AG09319 (cell line): Measurements from ENCODE around the gene PYDC2.

Experiments used
- DNase-seq: peaks from one replicate; pipeline ENCODE4 v3.0.0-alpha.2; 2010; ENCODE audit warnings: low read depth; ENCODE audit errors: extremely low read depth
- CTCF ChIP-seq: IDR thresholded peaks from 2 replicates; pipeline ENCODE4 v1.5.1; 2011; ENCODE audit warnings: low read depth, mild to moderate bottlenecking, inconsistent platforms, low read length, moderate library complexity

Gene PYDC2

DNA sequence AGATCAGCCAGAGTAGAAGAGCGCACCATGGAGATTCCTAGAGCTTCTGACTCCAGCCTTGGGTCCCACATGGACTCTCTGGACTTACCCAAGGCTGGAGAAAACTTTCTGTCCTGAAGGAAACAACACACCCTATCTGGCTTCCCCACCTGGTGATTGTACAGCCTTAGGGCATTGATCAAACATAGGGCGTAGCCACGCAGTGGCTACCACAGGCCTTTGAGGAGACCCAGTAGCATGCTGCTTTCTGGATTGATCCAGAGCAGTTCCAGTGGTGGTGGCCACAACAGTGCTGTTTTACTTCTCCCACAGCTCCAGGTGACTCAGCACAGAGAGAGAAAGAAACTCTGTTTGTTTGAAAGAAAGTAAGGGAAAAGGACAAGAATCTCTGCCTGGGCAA lies 23.5 kb downstream of the PYDC2 start:
- DNase-seq, result no peak
- TF ChIP-seq CTCF, result no peak

- DNase-seq, result no peak
- TF ChIP-seq CTCF, result no peak
Measured at GRCh38 chr3:191492601-191493000, 31.6 kb downstream of the PYDC2 start.

DNA sequence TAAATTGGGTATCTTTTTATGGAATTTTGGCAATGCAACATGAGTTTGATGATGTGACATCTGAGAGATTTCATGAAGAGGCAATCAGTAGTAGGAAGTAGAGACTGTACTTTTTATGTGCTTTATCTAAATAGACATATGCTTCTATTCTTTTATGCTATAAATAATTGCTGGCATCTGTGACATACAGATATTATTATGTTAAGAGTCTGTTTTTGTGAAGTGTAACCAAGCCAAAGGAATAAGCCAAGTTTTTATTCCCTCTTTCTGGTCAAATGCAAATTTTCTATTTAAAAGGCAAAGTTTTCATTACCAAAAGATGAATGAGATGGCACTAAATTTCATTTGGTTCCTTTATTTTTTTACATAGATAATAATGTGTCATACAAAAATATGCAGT lies 32.4 kb downstream of the PYDC2 start:
- DNase-seq, result no peak
- TF ChIP-seq CTCF, result no peak

GRCh38 chr3:191499307-191500080 lies 38.5 kb downstream of the PYDC2 start:
- DNase-seq, result no peak
- TF ChIP-seq CTCF, result no peak

GRCh38 chr3:191500892-191501291 lies 39.9 kb downstream of the PYDC2 start:
- no peak for TF ChIP-seq CTCF
- DNase-seq, result no peak

DNA sequence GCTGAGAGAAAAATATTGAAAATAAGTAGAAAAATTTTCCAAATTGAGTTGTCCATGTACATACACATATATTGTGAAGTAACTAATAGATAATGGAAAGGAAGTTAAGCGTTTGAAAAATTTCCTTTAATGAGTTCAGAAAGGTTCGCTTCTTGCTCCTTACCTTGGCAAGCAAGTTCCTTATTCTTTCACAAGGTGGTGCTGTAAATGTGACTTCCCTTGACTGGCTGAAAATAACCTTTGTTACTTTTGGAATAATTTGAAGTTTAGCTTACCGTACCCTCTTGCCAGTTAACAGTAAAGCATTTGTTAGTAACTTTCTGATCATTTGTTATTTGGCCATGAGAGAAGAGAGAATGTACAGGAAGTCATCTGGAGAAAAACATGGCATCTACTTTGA lies 41.6 kb downstream of the PYDC2 start:
- no peak for TF ChIP-seq CTCF
- DNase-seq, result no peak

DNA sequence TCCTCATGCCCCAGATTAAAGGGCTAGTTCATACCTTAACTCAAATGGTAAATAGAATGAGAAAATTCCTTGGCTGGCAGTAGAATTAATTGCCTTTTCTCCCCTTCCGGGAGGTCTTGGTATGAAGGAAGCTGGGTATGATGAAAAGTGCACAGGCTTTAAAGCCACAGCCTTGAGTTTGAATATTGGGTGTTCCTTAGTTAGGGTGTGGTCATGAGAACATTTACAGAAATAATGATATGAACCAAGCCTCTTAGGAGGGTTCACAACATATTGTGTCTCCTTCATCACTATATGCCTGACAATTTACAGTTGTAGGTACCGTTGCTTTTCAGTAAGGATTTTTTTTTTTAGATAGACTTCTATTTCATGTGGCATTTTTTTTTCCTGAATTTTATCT lies 48.1 kb downstream of the PYDC2 start:
- TF ChIP-seq CTCF, result no peak
- DNase-seq, result no peak
